ENCODE data around the gene LRRC58.

Gene LRRC58

GRCh38 chr3:120284747-120285507 is 64.2 kb downstream of the LRRC58 start, which contains the start of gene GPR156:
Gene GPR156, minus strand, starts transcription at chr3:120285222. Its CDS starts 41,124 bp downstream, at chr3:120244098.
- Mint-ChIP-seq H3K36me3 (ENCODE audit: low read depth) (peaks cover 5% of the 10 kb centered on the region), H3K27me3 (ENCODE audit: low read depth, poor library complexity) (peaks cover 74% of the 10 kb centered on the region), H3K4me3 (peak within 1 kb of the TSS; percentile 79), H3K9me3 (peaks cover 11% of the 10 kb centered on the region), H3K27ac (no peak within 1 kb of the TSS), H3K4me1 (peaks cover 5% of the 10 kb centered on the region)
- TF ChIP-seq CTCF (IDR thresholded peaks at IDR 0.05), result no peak
- peak; percentile 46 for DNase-seq

- Mint-ChIP-seq H3K9me3 (peaks cover 4% of the 10 kb centered on the region), H3K27me3 (ENCODE audit: low read depth, poor library complexity) (peaks cover 59% of the 10 kb centered on the region), H3K4me1 (peaks cover 5% of the 10 kb centered on the region), H3K36me3 (ENCODE audit: low read depth) (no peaks in the 10 kb centered on the region), H3K27ac (no peak overlapping the region), H3K4me3 (no peak overlapping the region)
- no peak for DNase-seq
- TF ChIP-seq CTCF (IDR thresholded peaks at IDR 0.05), result no peak
Measured at GRCh38 chr3:120281261-120281660, 67.9 kb downstream of the LRRC58 start.

GRCh38 chr3:120280566-120280965 is 68.6 kb downstream of the LRRC58 start:
- Mint-ChIP-seq H3K9me3 (peaks cover 4% of the 10 kb centered on the region), H3K4me1 (peaks cover 5% of the 10 kb centered on the region), H3K4me3 (no peak overlapping the region), H3K27ac (no peak overlapping the region), H3K36me3 (ENCODE audit: low read depth) (no peaks in the 10 kb centered on the region), H3K27me3 (ENCODE audit: low read depth, poor library complexity) (peaks cover 59% of the 10 kb centered on the region)
- TF ChIP-seq CTCF (IDR thresholded peaks at IDR 0.05), result no peak
- no peak for DNase-seq

GRCh38 chr3:120280026-120280425 is 69.1 kb downstream of the LRRC58 start:
- no peak for DNase-seq
- H3K27me3 Mint-ChIP-seq (ENCODE audit: low read depth, poor library complexity), result peaks cover 56% of the 10 kb centered on the region

GRCh38 chr3:120276767-120277166 is 72.4 kb downstream of the LRRC58 start:
- no peak for DNase-seq
- no peaks in the 10 kb centered on the region for H3K36me3 Mint-ChIP-seq (ENCODE audit: low read depth)
- no peak for TF ChIP-seq CTCF (IDR thresholded peaks at IDR 0.05)
- H3K9me3 Mint-ChIP-seq, result peaks cover 4% of the 10 kb centered on the region
- H3K27me3 Mint-ChIP-seq (ENCODE audit: low read depth, poor library complexity), result peaks cover 24% of the 10 kb centered on the region
- no peak overlapping the region for H3K27ac Mint-ChIP-seq
- no peaks in the 10 kb centered on the region for H3K4me1 Mint-ChIP-seq
- H3K4me3 Mint-ChIP-seq, result no peak overlapping the region

More at GRCh38 chr3:120280026-120280425, 69.1 kb downstream of the LRRC58 start:
- no peaks in the 10 kb centered on the region for H3K36me3 Mint-ChIP-seq (ENCODE audit: low read depth)
- H3K27ac Mint-ChIP-seq, result no peak overlapping the region
- no peak for TF ChIP-seq CTCF (IDR thresholded peaks at IDR 0.05)
- H3K9me3 Mint-ChIP-seq, result peaks cover 4% of the 10 kb centered on the region
- H3K4me1 Mint-ChIP-seq, result peaks cover 5% of the 10 kb centered on the region
- H3K4me3 Mint-ChIP-seq, result no peak overlapping the region

- Mint-ChIP-seq H3K4me1 (no peaks in the 10 kb centered on the region), H3K27ac (no peak overlapping the region), H3K36me3 (ENCODE audit: low read depth) (no peaks in the 10 kb centered on the region), H3K9me3 (peaks cover 4% of the 10 kb centered on the region), H3K27me3 (ENCODE audit: low read depth, poor library complexity) (peaks cover 16% of the 10 kb centered on the region), H3K4me3 (no peak overlapping the region)
- TF ChIP-seq CTCF (IDR thresholded peaks at IDR 0.05), result no peak
- DNase-seq, result no peak
Measured at GRCh38 chr3:120275618-120276017, 73.5 kb downstream of the LRRC58 start.
